Body of pancreas (tissue), 4 donors: ENCODE results near the gene EIF5A.

ENCODE experiments used
- POLR2A ChIP-seq, 3 donors: fragments of 450-650 bp; IDR thresholded peaks; one replicate each; pipeline ENCODE4 v1.6.1; 2016; ENCODE audit warnings: antibody characterized with exemption in 3 of 3, mild to moderate bottlenecking in 2 of 3
- TF ChIP-seq, protein P1 (sequence below), 7 experiments: fragments of 450-650 bp in 4 of 7; fragments of 200-600 bp in 3 of 7; sonication (generic) in 3 of 7; IDR thresholded peaks; one replicate each; pipeline ENCODE4 v1.5.1; 2016 to 2019; ENCODE audit warnings: antibody characterized with exemption in 7 of 7

DNA sequence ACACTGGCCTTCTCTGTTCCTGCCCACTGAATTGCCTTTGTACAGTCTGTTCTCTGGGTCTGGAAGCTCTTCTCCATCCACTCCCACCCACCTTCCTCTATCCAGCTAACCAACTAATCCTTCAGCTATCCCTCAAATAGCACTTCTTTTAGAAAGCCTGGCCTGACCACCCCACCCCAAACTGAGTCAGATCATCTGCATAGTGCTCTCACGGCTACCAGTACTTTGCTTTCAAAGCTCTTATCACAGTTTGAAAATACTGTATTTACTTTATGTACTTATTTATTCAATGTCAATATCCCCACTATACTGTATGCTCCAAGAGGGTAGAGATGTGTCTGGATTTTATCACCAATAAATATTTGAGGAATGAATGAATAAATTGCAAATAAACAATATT lies 40.6 kb upstream of the EIF5A start:
- TF ChIP-seq, protein P1, sequence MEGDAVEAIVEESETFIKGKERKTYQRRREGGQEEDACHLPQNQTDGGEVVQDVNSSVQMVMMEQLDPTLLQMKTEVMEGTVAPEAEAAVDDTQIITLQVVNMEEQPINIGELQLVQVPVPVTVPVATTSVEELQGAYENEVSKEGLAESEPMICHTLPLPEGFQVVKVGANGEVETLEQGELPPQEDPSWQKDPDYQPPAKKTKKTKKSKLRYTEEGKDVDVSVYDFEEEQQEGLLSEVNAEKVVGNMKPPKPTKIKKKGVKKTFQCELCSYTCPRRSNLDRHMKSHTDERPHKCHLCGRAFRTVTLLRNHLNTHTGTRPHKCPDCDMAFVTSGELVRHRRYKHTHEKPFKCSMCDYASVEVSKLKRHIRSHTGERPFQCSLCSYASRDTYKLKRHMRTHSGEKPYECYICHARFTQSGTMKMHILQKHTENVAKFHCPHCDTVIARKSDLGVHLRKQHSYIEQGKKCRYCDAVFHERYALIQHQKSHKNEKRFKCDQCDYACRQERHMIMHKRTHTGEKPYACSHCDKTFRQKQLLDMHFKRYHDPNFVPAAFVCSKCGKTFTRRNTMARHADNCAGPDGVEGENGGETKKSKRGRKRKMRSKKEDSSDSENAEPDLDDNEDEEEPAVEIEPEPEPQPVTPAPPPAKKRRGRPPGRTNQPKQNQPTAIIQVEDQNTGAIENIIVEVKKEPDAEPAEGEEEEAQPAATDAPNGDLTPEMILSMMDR (IDR thresholded peaks at IDR 0.05), result no peak
- TF ChIP-seq POLR2A (IDR thresholded peaks at IDR 0.05), result no peak
